GM23338 (cell line): ENCODE results near the gene POPDC3. TPM values are rescaled to one million over a fixed set of nuclear protein-coding genes. Genes with fewer than 3 reads are reported as not detected.

Experiments used
- ATAC-seq: fragments of 200-7000 bp; cut with Tn5 transposase; 3 replicates; pipeline ENCODE4 v1.9.1; 2020
- DNase-seq: peaks from one replicate; pipeline ENCODE4 v3.0.0-alpha.2; 2015; ENCODE audit warnings: low spot score
- H2AFZ ChIP-seq: fragments of 200-600 bp; sonication (generic); 2 replicates; pipeline ENCODE4 v1.8.0; 2016; ENCODE audit warnings: antibody characterized with exemption, mild to moderate bottlenecking, moderate library complexity
- H3F3A ChIP-seq: fragments of 200-600 bp; sonication (generic); replicated peaks from 2 replicates; pipeline ENCODE4 v1.8.0; 2017; ENCODE audit warnings: antibody characterized with exemption, mixed run types, low read depth
- H3K27ac ChIP-seq: fragments of 200-600 bp; sonication (generic); 2 replicates; pipeline ENCODE4 v1.6.1; 2016; ENCODE audit warnings: low read depth
- H3K27me3 ChIP-seq: fragments of 200-600 bp; sonication (generic); 2 replicates; pipeline ENCODE4 v1.8.0; 2016; ENCODE audit warnings: mild to moderate bottlenecking, mixed run types, moderate library complexity; ENCODE audit not compliant: insufficient read depth
- H3K36me3 ChIP-seq: fragments of 200-600 bp; sonication (generic); 2 replicates; pipeline ENCODE4 v1.8.0; 2016; ENCODE audit warnings: mild to moderate bottlenecking; ENCODE audit not compliant: insufficient read depth
- H3K4me1 ChIP-seq: fragments of 200-600 bp; sonication (generic); 2 replicates; pipeline ENCODE4 v1.8.0; 2016; ENCODE audit warnings: mild to moderate bottlenecking, moderate library complexity; ENCODE audit not compliant: insufficient read depth
- H3K4me2 ChIP-seq: fragments of 200-600 bp; sonication (generic); 2 replicates; pipeline ENCODE4 v1.7.1; 2017; ENCODE audit warnings: mixed run types
- H3K4me3 ChIP-seq: fragments of 200-600 bp; sonication (generic); 2 replicates; pipeline ENCODE4 v1.6.1; 2016; ENCODE audit warnings: mixed run types
- H3K79me2 ChIP-seq: fragments of 200-600 bp; sonication (generic); replicated peaks from 2 replicates; pipeline ENCODE4 v1.8.0; 2017; ENCODE audit warnings: mild to moderate bottlenecking; ENCODE audit not compliant: insufficient read depth
- H3K9me2 ChIP-seq: fragments of 200-600 bp; sonication (generic); 2 replicates; pipeline ENCODE4 v1.8.0; 2017; ENCODE audit not compliant: insufficient read depth
- H4K20me1 ChIP-seq: fragments of 200-600 bp; sonication (generic); replicated peaks from 2 replicates; pipeline ENCODE4 v1.8.0; 2017; ENCODE audit warnings: mild to moderate bottlenecking; ENCODE audit not compliant: insufficient read depth
- H3K27ac Mint-ChIP-seq: 2 replicates; pipeline ENCODE4 v1.8.0; 2020; ENCODE audit warnings: inconsistent platforms, mild to moderate bottlenecking, moderate library complexity, mixed read lengths
- H3K27me3 Mint-ChIP-seq: 3 replicates; pipeline ENCODE4 v1.8.0; 2022; ENCODE audit warnings: low read depth, mild to moderate bottlenecking, moderate library complexity, mixed read lengths, inconsistent platforms; ENCODE audit not compliant: insufficient read depth, poor library complexity
- H3K36me3 Mint-ChIP-seq: 3 replicates; pipeline ENCODE4 v1.8.0; 2021; ENCODE audit warnings: low read depth, mild to moderate bottlenecking, inconsistent platforms, moderate library complexity, mixed read lengths
- H3K4me1 Mint-ChIP-seq: 3 replicates; pipeline ENCODE4 v1.8.0; 2020; ENCODE audit warnings: mild to moderate bottlenecking, inconsistent platforms, mixed read lengths
- H3K4me3 Mint-ChIP-seq: 3 replicates; pipeline ENCODE4 v1.8.0; 2021; ENCODE audit warnings: moderate library complexity, mild to moderate bottlenecking, inconsistent platforms, mixed read lengths
- H3K9me3 Mint-ChIP-seq: 3 replicates; pipeline ENCODE4 v1.8.0; 2020; ENCODE audit warnings: moderate library complexity, mild to moderate bottlenecking, inconsistent platforms, mixed read lengths
- CREB1 ChIP-seq: fragments of 250-450 bp; sonication (Bioruptor Pico); IDR thresholded peaks from 2 replicates; pipeline ENCODE4 v1.5.0; 2020; ENCODE audit warnings: low read depth, mild to moderate bottlenecking, moderate library complexity
- EZH2 ChIP-seq: fragments of 200-600 bp; sonication (generic); IDR thresholded peaks from one replicate; pipeline ENCODE4 v1.8.0; 2017; ENCODE audit warnings: antibody characterized with exemption, mild to moderate bottlenecking, low read depth; ENCODE audit not compliant: unreplicated experiment
- EZH2phosphoT487 ChIP-seq: fragments of 200-600 bp; sonication (generic); IDR thresholded peaks from one replicate; pipeline ENCODE4 v1.8.1; 2018; ENCODE audit warnings: antibody characterized with exemption; ENCODE audit not compliant: unreplicated experiment
- JUNB ChIP-seq: IDR thresholded peaks from one replicate; pipeline ENCODE4 v1.6.1; 2016; ENCODE audit warnings: antibody characterized with exemption; ENCODE audit not compliant: unreplicated experiment
- NANOG ChIP-seq: IDR thresholded peaks from 2 replicates; pipeline ENCODE4 v1.6.1; 2016; ENCODE audit warnings: antibody characterized with exemption, borderline replicate concordance
- STAT1 ChIP-seq: IDR thresholded peaks from one replicate; pipeline ENCODE4 v1.6.1; 2016; ENCODE audit warnings: antibody characterized with exemption; ENCODE audit not compliant: unreplicated experiment
- ZNF114 ChIP-seq: fragments of 250-450 bp; sonication (Bioruptor Pico); IDR thresholded peaks from 2 replicates; pipeline ENCODE4 v1.5.0; 2020; ENCODE audit warnings: mild to moderate bottlenecking, moderate library complexity
- ZNF331 ChIP-seq: fragments of 250-450 bp; sonication (Bioruptor Pico); IDR thresholded peaks from 2 replicates; pipeline ENCODE4 v1.5.0; 2020; ENCODE audit warnings: low read depth, mild to moderate bottlenecking, moderate library complexity
- polyA plus RNA-seq: library from polyadenylated mRNA; unstranded; fragments of >200 nt; fragmentation: Nextera tagmentation; extraction: Ambion mirVana; gene quantifications from 2 replicates; pipeline ENCODE4 v1.2.1, GENCODE V29; 2016
- total RNA-seq: library from RNA; depleted of rRNA; stranded (reverse); fragments of >200 nt; shearing (Covaris generic); gene quantifications from 2 replicates; pipeline ENCODE4 v1.2.3, GENCODE V29; 2014
- TF ChIP-seq, protein P1 (sequence below): fragments of 250-450 bp; sonication (Bioruptor Pico); IDR thresholded peaks from 2 replicates; pipeline ENCODE4 v1.5.0; 2020; ENCODE audit warnings: mild to moderate bottlenecking, moderate library complexity
- TF ChIP-seq, protein P2 (sequence below), 2 experiments: fragments of 200-600 bp in 1 of 2; sonication (generic) in 1 of 2; conservative IDR thresholded peaks; 2 replicates each; pipeline versions ENCODE4 v1.5.1 to v1.6.1; 2016 to 2017; ENCODE audit warnings: antibody characterized with exemption in 2 of 2, low read depth in 2 of 2, mild to moderate bottlenecking in 2 of 2, moderate library complexity in 1 of 2
- TF ChIP-seq, protein P3 (sequence below): IDR thresholded peaks from one replicate; pipeline ENCODE4 v1.6.1; 2018; ENCODE audit warnings: antibody characterized with exemption; ENCODE audit not compliant: unreplicated experiment

The POPDC3 gene
- total and polyA plus RNA-seq, 2 experiments from 2014 or later = 5.1 to 5.7 TPM

DNA sequence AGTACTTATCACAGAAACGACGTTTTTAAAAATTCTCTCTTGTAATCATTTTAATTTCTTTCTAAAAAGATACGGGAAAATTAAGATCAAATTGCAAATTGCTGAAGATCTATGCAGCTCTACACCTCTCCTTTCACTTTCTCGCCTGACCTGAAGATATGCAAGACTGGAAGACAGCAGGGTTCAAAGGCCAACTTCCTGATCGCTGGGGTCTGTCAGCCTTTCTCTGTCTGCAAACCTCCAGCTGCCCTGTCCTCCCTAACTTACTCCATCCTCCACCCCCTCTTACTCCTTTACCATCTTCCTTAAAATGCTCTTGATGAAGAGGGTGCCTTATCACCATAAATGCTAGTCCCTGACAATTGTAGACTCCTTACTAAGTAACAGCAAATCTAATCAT, 63.7 kb downstream of the POPDC3 start (continued):
- TF ChIP-seq, protein P1, sequence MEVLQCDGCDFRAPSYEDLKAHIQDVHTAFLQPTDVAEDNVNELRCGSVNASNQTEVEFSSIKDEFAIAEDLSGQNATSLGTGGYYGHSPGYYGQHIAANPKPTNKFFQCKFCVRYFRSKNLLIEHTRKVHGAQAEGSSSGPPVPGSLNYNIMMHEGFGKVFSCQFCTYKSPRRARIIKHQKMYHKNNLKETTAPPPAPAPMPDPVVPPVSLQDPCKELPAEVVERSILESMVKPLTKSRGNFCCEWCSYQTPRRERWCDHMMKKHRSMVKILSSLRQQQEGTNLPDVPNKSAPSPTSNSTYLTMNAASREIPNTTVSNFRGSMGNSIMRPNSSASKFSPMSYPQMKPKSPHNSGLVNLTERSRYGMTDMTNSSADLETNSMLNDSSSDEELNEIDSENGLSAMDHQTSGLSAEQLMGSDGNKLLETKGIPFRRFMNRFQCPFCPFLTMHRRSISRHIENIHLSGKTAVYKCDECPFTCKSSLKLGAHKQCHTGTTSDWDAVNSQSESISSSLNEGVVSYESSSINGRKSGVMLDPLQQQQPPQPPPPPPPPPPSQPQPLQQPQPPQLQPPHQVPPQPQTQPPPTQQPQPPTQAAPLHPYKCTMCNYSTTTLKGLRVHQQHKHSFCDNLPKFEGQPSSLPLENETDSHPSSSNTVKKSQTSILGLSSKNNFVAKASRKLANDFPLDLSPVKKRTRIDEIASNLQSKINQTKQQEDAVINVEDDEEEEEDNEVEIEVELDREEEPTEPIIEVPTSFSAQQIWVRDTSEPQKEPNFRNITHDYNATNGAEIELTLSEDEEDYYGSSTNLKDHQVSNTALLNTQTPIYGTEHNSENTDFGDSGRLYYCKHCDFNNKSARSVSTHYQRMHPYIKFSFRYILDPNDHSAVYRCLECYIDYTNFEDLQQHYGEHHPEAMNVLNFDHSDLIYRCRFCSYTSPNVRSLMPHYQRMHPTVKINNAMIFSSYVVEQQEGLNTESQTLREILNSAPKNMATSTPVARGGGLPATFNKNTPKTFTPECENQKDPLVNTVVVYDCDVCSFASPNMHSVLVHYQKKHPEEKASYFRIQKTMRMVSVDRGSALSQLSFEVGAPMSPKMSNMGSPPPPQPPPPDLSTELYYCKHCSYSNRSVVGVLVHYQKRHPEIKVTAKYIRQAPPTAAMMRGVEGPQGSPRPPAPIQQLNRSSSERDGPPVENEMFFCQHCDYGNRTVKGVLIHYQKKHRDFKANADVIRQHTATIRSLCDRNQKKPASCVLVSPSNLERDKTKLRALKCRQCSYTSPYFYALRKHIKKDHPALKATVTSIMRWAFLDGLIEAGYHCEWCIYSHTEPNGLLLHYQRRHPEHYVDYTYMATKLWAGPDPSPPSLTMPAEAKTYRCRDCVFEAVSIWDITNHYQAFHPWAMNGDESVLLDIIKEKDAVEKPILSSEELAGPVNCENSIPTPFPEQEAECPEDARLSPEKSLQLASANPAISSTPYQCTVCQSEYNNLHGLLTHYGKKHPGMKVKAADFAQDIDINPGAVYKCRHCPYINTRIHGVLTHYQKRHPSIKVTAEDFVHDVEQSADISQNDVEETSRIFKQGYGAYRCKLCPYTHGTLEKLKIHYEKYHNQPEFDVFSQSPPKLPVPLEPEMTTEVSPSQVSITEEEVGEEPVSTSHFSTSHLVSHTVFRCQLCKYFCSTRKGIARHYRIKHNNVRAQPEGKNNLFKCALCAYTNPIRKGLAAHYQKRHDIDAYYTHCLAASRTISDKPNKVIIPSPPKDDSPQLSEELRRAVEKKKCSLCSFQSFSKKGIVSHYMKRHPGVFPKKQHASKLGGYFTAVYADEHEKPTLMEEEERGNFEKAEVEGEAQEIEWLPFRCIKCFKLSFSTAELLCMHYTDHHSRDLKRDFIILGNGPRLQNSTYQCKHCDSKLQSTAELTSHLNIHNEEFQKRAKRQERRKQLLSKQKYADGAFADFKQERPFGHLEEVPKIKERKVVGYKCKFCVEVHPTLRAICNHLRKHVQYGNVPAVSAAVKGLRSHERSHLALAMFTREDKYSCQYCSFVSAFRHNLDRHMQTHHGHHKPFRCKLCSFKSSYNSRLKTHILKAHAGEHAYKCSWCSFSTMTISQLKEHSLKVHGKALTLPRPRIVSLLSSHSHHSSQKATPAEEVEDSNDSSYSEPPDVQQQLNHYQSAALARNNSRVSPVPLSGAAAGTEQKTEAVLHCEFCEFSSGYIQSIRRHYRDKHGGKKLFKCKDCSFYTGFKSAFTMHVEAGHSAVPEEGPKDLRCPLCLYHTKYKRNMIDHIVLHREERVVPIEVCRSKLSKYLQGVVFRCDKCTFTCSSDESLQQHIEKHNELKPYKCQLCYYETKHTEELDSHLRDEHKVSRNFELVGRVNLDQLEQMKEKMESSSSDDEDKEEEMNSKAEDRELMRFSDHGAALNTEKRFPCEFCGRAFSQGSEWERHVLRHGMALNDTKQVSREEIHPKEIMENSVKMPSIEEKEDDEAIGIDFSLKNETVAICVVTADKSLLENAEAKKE (CRISPR knock-in tag) = no peak
- TF ChIP-seq, protein P2, sequence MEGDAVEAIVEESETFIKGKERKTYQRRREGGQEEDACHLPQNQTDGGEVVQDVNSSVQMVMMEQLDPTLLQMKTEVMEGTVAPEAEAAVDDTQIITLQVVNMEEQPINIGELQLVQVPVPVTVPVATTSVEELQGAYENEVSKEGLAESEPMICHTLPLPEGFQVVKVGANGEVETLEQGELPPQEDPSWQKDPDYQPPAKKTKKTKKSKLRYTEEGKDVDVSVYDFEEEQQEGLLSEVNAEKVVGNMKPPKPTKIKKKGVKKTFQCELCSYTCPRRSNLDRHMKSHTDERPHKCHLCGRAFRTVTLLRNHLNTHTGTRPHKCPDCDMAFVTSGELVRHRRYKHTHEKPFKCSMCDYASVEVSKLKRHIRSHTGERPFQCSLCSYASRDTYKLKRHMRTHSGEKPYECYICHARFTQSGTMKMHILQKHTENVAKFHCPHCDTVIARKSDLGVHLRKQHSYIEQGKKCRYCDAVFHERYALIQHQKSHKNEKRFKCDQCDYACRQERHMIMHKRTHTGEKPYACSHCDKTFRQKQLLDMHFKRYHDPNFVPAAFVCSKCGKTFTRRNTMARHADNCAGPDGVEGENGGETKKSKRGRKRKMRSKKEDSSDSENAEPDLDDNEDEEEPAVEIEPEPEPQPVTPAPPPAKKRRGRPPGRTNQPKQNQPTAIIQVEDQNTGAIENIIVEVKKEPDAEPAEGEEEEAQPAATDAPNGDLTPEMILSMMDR (conservative IDR thresholded peaks at IDR 0.05; ENCODE audit: low read depth in 2 of 2) = no peak

DNA sequence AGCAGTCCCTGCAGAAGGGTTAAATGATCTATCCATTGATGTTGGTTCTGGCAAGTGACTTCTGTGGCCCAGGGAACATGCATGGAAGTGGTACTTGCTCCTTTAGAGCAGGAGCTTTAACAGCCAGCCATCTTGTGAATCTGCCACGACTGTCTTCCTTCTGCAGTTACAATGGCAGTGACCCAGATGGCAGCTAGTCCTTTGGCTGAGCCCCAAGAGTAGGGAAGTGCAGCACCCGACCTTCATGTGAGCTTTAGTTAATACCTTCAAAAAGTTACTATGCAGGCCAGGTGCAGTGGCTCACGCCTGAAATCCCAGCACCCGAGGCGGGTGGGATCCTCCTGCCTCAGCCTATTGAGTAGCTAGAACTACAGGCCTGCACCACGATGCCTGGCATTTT, 66.4 kb downstream of the POPDC3 start:
- H3K4me2 ChIP-seq = no peak overlapping the region
- H2AFZ ChIP-seq = no peak overlapping the region
- H3F3A ChIP-seq = no peaks in the 10 kb centered on the region
- no peaks in the 10 kb centered on the region for H3K36me3 ChIP-seq
- Mint-ChIP-seq H3K36me3 (no peaks in the 10 kb centered on the region), H3K4me3 (no peak overlapping the region), H3K27ac (no peak overlapping the region), H3K27me3 (peaks cover 3% of the 10 kb centered on the region), H3K4me1 (peaks cover 9% of the 10 kb centered on the region), H3K9me3 (no peaks in the 10 kb centered on the region)
- no peaks in the 10 kb centered on the region for H3K27me3 ChIP-seq
- H3K4me3 ChIP-seq = no peak overlapping the region
- no peaks in the 10 kb centered on the region for H3K4me1 ChIP-seq
- no peaks in the 10 kb centered on the region for H4K20me1 ChIP-seq
- DNase-seq (no peak), ATAC-seq (no peak)
- no peaks in the 10 kb centered on the region for H3K79me2 ChIP-seq
- no peak overlapping the region for H3K27ac ChIP-seq
- no peaks in the 10 kb centered on the region for H3K9me2 ChIP-seq
- TF ChIP-seq ZNF114 (no peak), EZH2 (no peak), ZNF331 (no peak), STAT1 (no peak), NANOG (no peak), JUNB (no peak), EZH2phosphoT487 (no peak), CREB1 (CRISPR knock-in tag) (no peak)
- TF ChIP-seq, protein P3, sequence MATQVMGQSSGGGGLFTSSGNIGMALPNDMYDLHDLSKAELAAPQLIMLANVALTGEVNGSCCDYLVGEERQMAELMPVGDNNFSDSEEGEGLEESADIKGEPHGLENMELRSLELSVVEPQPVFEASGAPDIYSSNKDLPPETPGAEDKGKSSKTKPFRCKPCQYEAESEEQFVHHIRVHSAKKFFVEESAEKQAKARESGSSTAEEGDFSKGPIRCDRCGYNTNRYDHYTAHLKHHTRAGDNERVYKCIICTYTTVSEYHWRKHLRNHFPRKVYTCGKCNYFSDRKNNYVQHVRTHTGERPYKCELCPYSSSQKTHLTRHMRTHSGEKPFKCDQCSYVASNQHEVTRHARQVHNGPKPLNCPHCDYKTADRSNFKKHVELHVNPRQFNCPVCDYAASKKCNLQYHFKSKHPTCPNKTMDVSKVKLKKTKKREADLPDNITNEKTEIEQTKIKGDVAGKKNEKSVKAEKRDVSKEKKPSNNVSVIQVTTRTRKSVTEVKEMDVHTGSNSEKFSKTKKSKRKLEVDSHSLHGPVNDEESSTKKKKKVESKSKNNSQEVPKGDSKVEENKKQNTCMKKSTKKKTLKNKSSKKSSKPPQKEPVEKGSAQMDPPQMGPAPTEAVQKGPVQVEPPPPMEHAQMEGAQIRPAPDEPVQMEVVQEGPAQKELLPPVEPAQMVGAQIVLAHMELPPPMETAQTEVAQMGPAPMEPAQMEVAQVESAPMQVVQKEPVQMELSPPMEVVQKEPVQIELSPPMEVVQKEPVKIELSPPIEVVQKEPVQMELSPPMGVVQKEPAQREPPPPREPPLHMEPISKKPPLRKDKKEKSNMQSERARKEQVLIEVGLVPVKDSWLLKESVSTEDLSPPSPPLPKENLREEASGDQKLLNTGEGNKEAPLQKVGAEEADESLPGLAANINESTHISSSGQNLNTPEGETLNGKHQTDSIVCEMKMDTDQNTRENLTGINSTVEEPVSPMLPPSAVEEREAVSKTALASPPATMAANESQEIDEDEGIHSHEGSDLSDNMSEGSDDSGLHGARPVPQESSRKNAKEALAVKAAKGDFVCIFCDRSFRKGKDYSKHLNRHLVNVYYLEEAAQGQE = no peak
- TF ChIP-seq, protein P2 (conservative IDR thresholded peaks at IDR 0.05; ENCODE audit: low read depth in 2 of 2) = no peak
